ENCODE data around the gene SLC44A1. TPM values are rescaled to one million over a fixed set of nuclear protein-coding genes. Genes with fewer than 3 reads are reported as not detected.

SLC44A1 gene
- total and polyA plus RNA-seq, 8 donors: 58.0 to 79.8 (median 73.9) TPM

DNA sequence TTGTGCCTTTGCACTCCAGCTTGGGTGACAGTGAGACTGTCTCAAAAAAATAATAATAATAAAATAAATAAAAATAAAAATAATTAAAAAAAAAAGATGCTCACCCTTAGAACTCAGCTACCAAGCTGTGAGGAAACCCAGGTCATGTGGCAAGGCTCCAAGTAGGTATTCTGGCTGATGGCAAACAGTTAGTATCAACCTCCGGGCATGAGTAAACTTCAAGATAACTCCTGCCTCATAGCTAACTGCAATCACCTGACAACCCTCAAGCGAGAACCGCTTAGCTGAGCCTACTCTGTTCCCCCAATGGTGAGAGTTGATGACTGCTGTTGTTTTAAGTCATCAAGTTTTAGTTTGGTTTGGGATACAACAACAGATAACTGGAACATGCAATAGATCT lies 6.1 kb upstream of the SLC44A1 start:
- DNase-seq (no peak), ATAC-seq (no peak)
- Histone ChIP-seq H3K27me3 (no peaks in the 10 kb centered on the region), H3K36me3 (no peaks in the 10 kb centered on the region), H3K4me3 (no peak overlapping the region), H3K9me3 (no peaks in the 10 kb centered on the region), H3K27ac (no peak overlapping the region), H3K4me1 (peaks cover 3 to 4% of the 10 kb centered on the region in 2 donors)
- no peak for TF ChIP-seq CTCF (IDR thresholded peaks at IDR 0.05)
- intact Hi-C loops (cut with DNase I): no loop called here

- intact Hi-C loops (cut with DNase I): no loop called here
- Histone ChIP-seq H3K4me1 (peaks cover 10 to 19% of the 10 kb centered on the region in 2 donors), H3K27me3 (no peaks in the 10 kb centered on the region), H3K36me3 (no peaks in the 10 kb centered on the region), H3K4me3 (no peak overlapping the region), H3K9me3 (no peaks in the 10 kb centered on the region), H3K27ac (no peak overlapping the region)
- TF ChIP-seq CTCF (IDR thresholded peaks at IDR 0.05): no peak
- ATAC-seq: no peak
- no peak for DNase-seq
Measured at GRCh38 chr9:105241356-105242043, 3.0 kb upstream of the SLC44A1 start.

DNA sequence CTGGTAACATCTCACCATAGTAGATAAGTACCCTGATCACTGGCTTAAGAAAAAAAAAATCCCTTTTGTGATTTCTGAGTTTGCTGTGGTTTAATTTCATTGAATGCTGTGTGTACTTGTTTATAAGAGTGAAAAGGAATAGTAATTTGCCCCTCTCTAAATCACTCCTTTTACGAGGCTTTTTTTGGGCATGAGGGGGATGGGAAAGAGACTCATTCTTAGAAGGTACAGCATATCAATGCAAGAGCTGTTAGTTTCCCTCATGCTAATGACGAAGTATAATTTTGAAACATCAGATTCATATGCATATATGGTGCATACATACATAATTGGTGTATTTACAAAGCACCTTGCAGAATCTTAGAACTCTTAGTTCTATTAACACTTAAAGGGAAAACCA lies 2.4 kb upstream of the SLC44A1 start:
- TF ChIP-seq CTCF (IDR thresholded peaks at IDR 0.05): no peak
- H3K4me1 ChIP-seq: peaks cover 11 to 24% of the 10 kb centered on the region in 2 donors
- no peaks in the 10 kb centered on the region for H3K36me3 ChIP-seq
- no peaks in the 10 kb centered on the region for H3K27me3 ChIP-seq
- ATAC-seq (no peak), DNase-seq (no peak)
- intact Hi-C loops (cut with DNase I): no loop called here
- no peak overlapping the region for H3K4me3 ChIP-seq
- peak overlapping the region in 1 of 2 donors; percentile 86 for H3K27ac ChIP-seq
- H3K9me3 ChIP-seq: no peaks in the 10 kb centered on the region

DNA sequence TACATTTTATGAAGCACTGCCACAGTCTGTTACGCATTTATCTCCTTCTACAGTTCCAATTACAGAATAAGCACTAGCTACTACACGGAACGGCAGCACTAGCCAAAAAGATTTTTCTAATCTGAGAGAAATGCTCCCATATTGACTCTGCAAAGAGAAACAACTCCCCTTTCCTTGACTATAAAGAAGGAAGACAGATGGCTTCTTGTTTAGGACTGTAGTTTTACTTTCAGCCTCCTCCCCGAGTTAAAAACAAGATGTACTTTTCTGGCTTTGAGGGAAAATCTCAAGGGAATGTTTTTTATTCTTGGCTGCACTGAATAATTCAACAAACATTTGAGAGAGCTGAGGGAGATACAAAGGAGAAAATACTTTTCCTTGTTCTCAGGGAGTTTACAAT lies 1.9 kb upstream of the SLC44A1 start:
- Histone ChIP-seq H3K4me3 (no peak overlapping the region), H3K36me3 (no peaks in the 10 kb centered on the region), H3K4me1 (peaks cover 11 to 28% of the 10 kb centered on the region in 2 donors), H3K9me3 (no peaks in the 10 kb centered on the region), H3K27me3 (no peaks in the 10 kb centered on the region), H3K27ac (peak overlapping the region; percentile 43 to 86)
- DNase-seq: no peak
- no peak for TF ChIP-seq CTCF (IDR thresholded peaks at IDR 0.05)
- intact Hi-C loops (cut with DNase I): no loop called here
- no peak for ATAC-seq

GRCh38 chr9:105243015-105243686 lies 1.3 kb upstream of the SLC44A1 start:
- no peak for DNase-seq
- peak overlapping the region; percentile 85 to 86 for H3K27ac ChIP-seq

More at GRCh38 chr9:105243015-105243686, 1.3 kb upstream of the SLC44A1 start:
- no peaks in the 10 kb centered on the region for H3K27me3 ChIP-seq
- peaks cover 11 to 34% of the 10 kb centered on the region in 2 donors for H3K4me1 ChIP-seq
- ATAC-seq: no peak
- no peak overlapping the region for H3K4me3 ChIP-seq
- intact Hi-C loops (cut with DNase I): no loop called here
- H3K9me3 ChIP-seq: no peaks in the 10 kb centered on the region
- TF ChIP-seq CTCF (IDR thresholded peaks at IDR 0.05): no peak
- no peaks in the 10 kb centered on the region for H3K36me3 ChIP-seq

All from left lung (tissue), 10 donors.